MV-4-11 (cell line): ENCODE results near the gene KLF12.
A peak's percentile ranks its signal among the peaks of the same experiment; 100 is the strongest.

Experiments used
- DNase-seq: peaks from one replicate; lab custom pipeline; 2025; lab: John Stamatoyannopoulos, UW

The KLF12 gene

GRCh38 chr13:74134221-74134776 is at the start of gene KLF12:
Gene KLF12, minus strand, starts transcription at chr13:74134404.
- peak; percentile 21 for DNase-seq

GRCh38 chr13:74182491-74182890 is 48.3 kb upstream of the KLF12 start:
- DNase-seq: no peak

DNA sequence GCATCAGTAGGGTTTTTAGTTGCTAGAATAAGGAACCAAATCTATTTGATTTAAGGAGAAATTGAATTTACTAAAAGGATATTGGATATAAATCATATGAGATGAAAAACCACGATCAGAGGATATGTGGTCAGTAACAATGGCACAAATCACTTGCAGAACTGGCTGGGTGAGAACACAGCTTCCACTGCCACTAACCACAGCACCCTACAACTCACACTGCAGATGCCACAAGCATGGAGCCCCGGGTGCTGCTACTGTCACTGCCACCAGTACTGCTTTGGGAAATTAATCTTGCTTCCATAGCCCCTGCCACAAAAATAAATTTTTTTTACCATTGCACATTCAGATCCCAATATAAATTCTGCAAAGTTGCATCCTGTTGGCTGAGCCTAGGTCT is 40.6 kb upstream of the KLF12 start:
- DNase-seq: no peak

DNA sequence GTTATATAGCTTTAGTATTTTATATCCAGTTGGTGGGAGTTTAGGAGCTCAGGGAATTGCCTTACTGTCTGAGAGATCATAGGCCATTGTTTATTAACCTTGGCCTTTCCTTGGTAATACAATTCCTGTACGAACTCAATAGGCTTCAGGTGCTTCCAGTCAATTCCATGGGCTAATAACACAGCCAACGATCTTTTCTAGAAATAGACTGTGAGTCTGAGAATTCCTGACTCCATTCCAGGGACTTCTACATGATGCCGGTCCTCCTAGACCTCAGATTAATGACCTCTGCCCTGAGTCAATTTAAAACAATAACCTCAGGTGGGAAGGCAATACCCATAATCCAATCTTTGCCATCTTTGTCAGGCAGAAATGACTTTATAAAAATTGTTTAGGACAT is 39.6 kb upstream of the KLF12 start:
- DNase-seq: no peak

GRCh38 chr13:74171641-74172040 is 37.4 kb upstream of the KLF12 start:
- no peak for DNase-seq

- no peak for DNase-seq
These were observed 35.5 kb upstream of the KLF12 start for GRCh38 chr13:74169676-74170075.

- no peak for DNase-seq
These were observed 34.1 kb upstream of the KLF12 start for GRCh38 chr13:74168263-74168675.

DNA sequence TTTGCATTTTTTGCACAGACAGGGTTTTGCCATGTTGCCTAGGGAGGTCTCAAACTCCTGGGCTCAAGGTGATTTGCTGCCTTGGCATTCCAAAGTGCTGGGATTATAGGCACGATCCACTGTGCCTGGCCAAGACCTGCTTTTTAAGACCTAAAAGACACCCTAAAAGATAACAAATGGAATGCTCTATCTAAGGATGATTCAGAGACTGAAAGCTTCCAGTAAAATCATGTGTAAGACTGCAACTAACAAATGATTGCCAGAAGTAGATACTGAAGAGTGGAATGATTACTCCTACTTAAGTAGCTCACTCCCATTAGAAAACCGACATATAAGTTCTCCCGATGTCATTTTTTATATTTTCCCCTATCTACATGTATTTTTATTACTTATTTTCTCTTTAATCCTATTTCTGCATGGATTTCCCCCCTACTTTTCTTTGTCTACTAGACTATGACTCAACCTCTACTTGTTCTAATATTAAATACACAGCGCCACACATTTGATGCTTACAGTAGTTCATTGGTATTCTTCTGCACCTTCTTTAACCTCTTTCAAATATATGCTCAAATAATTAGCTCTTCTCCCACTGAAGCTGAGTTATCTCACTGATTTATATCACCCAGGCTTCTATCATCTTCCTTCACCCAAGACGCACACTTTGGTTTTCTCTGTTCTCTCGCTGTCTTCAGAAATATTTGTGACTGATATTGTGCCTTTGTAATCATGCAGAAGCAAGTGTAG is 32.2 kb upstream of the KLF12 start:
- no peak for DNase-seq

DNA sequence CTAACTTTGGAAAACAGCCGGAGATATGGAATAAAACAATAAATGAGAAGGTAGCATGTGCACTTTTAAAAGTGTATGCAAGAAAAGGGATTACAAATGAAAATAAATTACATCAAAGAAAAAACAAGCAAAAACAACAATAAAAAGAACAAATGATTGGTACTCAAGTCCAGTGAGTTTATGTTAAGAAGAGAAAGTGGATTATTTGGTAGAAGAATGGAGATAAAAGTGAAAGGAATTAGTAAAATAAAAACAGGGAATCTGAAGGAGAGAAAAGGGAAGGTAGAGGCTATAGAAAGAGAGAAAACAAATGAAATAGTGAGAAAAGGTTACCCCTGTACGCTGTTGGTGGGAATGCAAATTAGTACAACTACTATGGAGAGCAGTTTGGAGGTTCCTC is 28.6 kb upstream of the KLF12 start:
- no peak for DNase-seq

DNA sequence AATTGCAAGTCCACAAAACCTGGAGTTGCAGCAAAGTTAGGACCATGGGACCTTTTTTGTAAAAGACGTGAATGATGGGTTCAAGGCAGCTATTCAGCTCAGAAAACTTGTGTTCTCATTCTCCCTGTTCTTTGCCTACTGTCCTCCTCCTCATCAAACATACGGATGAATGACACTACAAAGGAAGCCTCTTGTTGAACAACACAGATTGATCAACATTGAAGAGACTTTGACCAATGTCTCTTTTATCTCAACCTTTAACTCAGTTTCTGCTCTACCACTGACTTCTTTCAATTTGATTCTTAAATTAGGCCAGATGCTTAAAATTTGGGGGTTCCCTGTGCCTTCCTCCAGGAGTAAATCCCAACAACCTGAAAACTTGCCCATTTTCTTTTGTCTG is 27.9 kb upstream of the KLF12 start:
- DNase-seq: no peak

GRCh38 chr13:74158571-74159352 is 24.6 kb upstream of the KLF12 start:
- no peak for DNase-seq

DNA sequence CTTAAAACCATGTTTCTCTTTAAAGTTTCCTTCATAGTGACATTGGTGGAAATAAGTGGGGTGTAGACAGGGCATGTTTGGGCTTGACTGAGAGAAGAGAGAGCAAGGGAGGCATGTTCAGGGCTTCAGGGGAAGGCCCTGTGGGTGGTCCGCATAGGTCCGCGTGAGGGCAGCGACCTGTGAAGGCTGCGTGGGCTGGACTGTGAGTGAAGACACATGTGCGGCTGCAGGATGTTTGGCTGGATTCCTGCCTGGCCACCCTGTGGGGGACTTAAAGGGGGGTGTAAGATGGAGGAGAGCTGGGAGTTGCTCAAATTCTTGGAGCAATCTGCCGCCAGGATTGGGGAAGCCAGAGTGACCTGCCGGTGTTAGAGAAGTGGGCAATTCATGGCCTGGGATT is 23.8 kb upstream of the KLF12 start:
- no peak for DNase-seq

DNA sequence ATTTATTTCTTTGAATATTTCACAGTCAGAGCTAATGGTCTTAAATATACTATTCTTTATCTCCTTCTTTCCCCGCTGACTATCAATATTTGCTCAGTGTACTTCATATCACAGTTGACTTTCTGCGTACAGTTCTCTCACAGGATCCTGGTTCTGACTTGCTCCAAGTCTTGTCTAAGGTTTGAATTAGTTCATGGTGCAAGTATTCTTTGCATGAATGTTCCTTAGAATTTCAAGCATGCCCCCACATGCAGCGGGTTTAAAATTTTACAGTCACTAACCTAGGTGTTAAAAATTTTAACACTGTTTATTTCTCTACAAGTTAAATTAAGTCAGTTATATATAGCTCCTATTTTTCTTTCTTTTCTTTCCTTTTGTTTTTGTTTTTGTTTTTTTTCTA is 20.8 kb upstream of the KLF12 start:
- no peak for DNase-seq

DNA sequence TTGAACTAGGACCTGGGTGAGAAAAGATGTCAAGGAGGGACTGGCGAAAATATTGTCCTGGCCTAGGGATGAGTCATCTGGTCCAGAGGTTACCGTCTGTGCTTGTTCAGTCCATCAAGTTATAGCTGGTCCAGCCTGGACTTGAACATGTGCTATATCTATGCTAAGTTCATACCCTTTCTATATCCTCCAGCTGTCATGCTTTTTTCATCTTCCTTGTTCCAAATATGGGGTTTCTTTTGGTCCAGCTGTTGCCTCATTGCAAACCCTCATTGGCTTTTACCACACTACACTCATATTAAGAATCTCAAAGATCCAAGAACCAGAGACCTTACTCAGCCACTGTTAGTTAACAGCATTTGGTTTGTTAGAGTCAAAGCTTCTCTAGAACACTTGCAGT is 19.1 kb upstream of the KLF12 start:
- no peak for DNase-seq

DNA sequence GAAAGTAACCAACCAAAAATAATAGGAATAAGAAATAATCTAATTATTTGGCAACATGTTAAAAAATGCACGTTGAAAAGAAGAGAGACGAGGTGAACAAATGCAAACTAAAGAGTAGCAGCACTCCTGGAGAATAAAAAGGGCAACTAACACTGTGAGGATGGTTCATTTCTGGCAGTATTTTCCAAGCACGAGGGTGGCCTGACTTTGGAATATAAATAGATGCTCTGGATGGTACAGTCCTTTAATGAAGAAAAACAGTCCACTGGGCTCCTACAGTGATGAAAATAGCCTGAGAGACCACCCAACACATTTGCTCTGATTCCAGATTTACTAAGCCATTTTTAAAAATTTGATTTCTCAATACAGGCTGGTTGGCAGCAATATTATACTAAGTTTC is 17.7 kb upstream of the KLF12 start:
- no peak for DNase-seq

- DNase-seq: no peak
These were observed 14.1 kb upstream of the KLF12 start for GRCh38 chr13:74148352-74148751.

GRCh38 chr13:74145249-74145975 is 11.2 kb upstream of the KLF12 start:
- no peak for DNase-seq

DNA sequence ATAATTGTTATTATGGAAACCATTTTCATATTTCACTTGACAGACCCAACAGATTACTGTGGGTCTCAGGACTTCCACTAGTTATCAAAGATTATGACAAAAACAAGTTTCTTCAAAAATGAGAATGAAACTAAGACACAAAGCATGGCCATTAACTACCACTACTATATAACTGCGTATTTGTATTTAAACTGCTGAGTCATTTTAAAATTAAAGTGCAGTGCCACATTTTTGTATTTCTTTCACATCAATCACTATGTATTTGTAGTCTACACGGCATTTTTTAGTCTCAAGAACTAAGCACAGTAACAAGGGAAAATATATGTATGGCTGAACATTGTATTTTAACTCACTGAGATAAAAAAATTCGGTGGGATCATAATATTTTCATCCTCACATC is 10.1 kb upstream of the KLF12 start:
- no peak for DNase-seq

GRCh38 chr13:74142257-74142656 is 8.1 kb upstream of the KLF12 start:
- DNase-seq: no peak

- DNase-seq: no peak
These were observed 4.0 kb upstream of the KLF12 start for GRCh38 chr13:74138241-74138640.

DNA sequence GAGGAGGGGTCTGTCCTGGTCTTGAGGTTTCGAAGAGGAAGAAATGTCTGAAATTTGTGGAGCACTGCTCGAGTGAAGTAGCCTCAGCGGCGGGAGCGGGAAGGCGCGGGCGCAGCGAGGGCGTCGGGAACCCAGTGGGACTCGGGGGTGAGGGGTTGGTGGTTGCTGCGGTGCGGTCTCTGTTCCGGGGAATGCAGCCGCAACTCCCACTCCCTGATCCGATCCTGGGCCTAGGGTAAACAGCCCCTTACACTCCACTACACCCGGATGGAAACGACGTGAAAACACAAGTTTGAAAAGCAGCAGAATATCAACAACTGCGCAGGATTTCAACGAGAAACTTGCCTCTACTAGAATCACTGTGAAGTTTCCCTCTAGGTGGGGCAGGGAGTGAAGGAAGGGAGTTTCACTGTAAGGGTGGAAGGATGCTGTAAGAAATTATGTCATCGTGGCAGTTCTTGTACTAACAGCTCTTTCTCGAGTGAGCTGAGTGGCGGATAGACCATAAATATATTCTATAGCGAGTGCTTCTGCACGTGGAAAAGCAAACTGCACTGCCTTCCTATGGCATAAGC is 2.0 kb upstream of the KLF12 start:
- peak; percentile 39 for DNase-seq
